Measurements from ENCODE around the gene LEFTY1. TPM values are rescaled to one million over a fixed set of nuclear protein-coding genes. Genes with fewer than 3 reads are reported as not detected.

Gene LEFTY1
- total RNA-seq, 2 experiments from 2014 or later = 0.09 to 1.0 TPM

- H3K4me3 ChIP-seq (ENCODE audit: low read depth, low read length, poor library complexity, severe bottlenecking) = no peak overlapping the region
- ChIA-PET CTCF (ENCODE audit: unreplicated experiment) (no interaction called here), POLR2A (no interaction called here)
- intact Hi-C loops (cut with micrococcal nuclease; ENCODE audit: unreplicated experiment) = no loop called here
- H3K79me2 ChIP-seq (ENCODE audit: insufficient read depth, low read depth, low read length) = no peaks in the 10 kb centered on the region
- no TSS peak for BruUV-seq (replicated peaks)
- no peak overlapping the region for H2AFZ ChIP-seq (ENCODE audit: low read length)
- no peaks in the 10 kb centered on the region for H4K20me1 ChIP-seq (ENCODE audit: insufficient read depth, low read length)
- H3K9me3 ChIP-seq (ENCODE audit: low read length) = no peaks in the 10 kb centered on the region
- TF ChIP-seq CTCF (conservative IDR thresholded peaks at IDR 0.05; ENCODE audit: low read length) (no peak), EZH2phosphoT487 (IDR thresholded peaks at IDR 0.05; ENCODE audit: borderline replicate concordance, low read depth, low read length) (no peak)
- peaks cover 15% of the 10 kb centered on the region for H3K4me1 ChIP-seq (ENCODE audit: insufficient read depth, low read length, poor library complexity, severe bottlenecking)
- DNase-seq (ENCODE audit: low spot score) = no peak
- no peaks in the 10 kb centered on the region for H3K9me2 ChIP-seq (ENCODE audit: insufficient read depth, low read length)
- H3K4me2 ChIP-seq (ENCODE audit: low read length) = no peak overlapping the region
- no peaks in the 10 kb centered on the region for H3K36me3 ChIP-seq (ENCODE audit: insufficient read depth, low read length)
- no peak overlapping the region for H3K27ac ChIP-seq (ENCODE audit: low read depth, low read length, poor library complexity, severe bottlenecking)
Measured at GRCh38 chr1:225886159-225887029, 2.6 kb downstream of the LEFTY1 start.

- H4K20me1 ChIP-seq (ENCODE audit: insufficient read depth, low read length) = no peaks in the 10 kb centered on the region
- no peak overlapping the region for H3K4me3 ChIP-seq (ENCODE audit: low read depth, low read length, poor library complexity, severe bottlenecking)
- no peak overlapping the region for H2AFZ ChIP-seq (ENCODE audit: low read length)
- no peak overlapping the region for H3K27ac ChIP-seq (ENCODE audit: low read depth, low read length, poor library complexity, severe bottlenecking)
- TF ChIP-seq EZH2phosphoT487 (IDR thresholded peaks at IDR 0.05; ENCODE audit: borderline replicate concordance, low read depth, low read length) (no peak), CTCF (conservative IDR thresholded peaks at IDR 0.05; ENCODE audit: low read length) (no peak)
- H3K79me2 ChIP-seq (ENCODE audit: insufficient read depth, low read depth, low read length) = no peaks in the 10 kb centered on the region
- POLR2A ChIA-PET = interaction anchor here (4.2 kb wide), 1 partner anchor 12 kb away, joined by 35 read pairs; no protein-coding TSS in a partner anchor
- DNase-seq (ENCODE audit: low spot score) = no peak
- no peak overlapping the region for H3K4me2 ChIP-seq (ENCODE audit: low read length)
- no peaks in the 10 kb centered on the region for H3K36me3 ChIP-seq (ENCODE audit: insufficient read depth, low read length)
- no peaks in the 10 kb centered on the region for H3K9me2 ChIP-seq (ENCODE audit: insufficient read depth, low read length)
- BruUV-seq (replicated peaks) = no TSS peak
- peaks cover 26% of the 10 kb centered on the region for H3K4me1 ChIP-seq (ENCODE audit: insufficient read depth, low read length, poor library complexity, severe bottlenecking)
- intact Hi-C loops (cut with micrococcal nuclease; ENCODE audit: unreplicated experiment) = no loop called here
- H3K9me3 ChIP-seq (ENCODE audit: low read length) = no peaks in the 10 kb centered on the region
- CTCF ChIA-PET (ENCODE audit: unreplicated experiment) = interaction anchor here (0.6 kb wide), 1 partner anchor 13 kb away, joined by 3 read pairs; no protein-coding TSS in a partner anchor
Measured at GRCh38 chr1:225885336-225885735, 3.6 kb downstream of the LEFTY1 start.

All from OCI-LY7 (cell line).